B cell (primary cell): Measurements from ENCODE around the gene PBX1. TPM values are rescaled to one million over a fixed set of nuclear protein-coding genes. Genes with fewer than 3 reads are reported as not detected.

Source experiments
- ATAC-seq: fragments of 200-7000 bp; cut with Tn5 transposase; one replicate; pipeline ENCODE4 v1.10.0; 2021; ENCODE audit warnings: low read depth, mild to moderate bottlenecking, moderate number of reproducible peaks, moderate library complexity
- CTCF ChIA-PET: fragments of 350-600 bp; sonication (Branson Sonifier 250); formaldehyde crosslinking; loops from one replicate; lab custom pipeline; 2021; ENCODE audit warnings: antibody characterized with exemption, inconsistent platforms; lab: Charles Lee
- POLR2A ChIA-PET: fragments of 350-600 bp; sonication (Branson Sonifier 250); formaldehyde crosslinking; loops from one replicate; lab custom pipeline; 2021; ENCODE audit warnings: antibody characterized with exemption; lab: Charles Lee
- DNase-seq: peaks from one replicate; pipeline ENCODE4 v3.0.0; 2013
- H2AFZ ChIP-seq: 2 replicates; pipeline ENCODE4 v1.6.1; 2012; ENCODE audit warnings: mild to moderate bottlenecking, low read depth, low read length; ENCODE audit not compliant: insufficient read depth, poor library complexity, severe bottlenecking
- H3K27ac ChIP-seq, 2 donors: 1 replicate in 1 of 2; 2 replicates in 1 of 2; pipeline ENCODE4 v1.5.1; 2012 to 2013; ENCODE audit warnings: low read length in 2 of 2, mild to moderate bottlenecking in 2 of 2, moderate library complexity in 1 of 2
- H3K27me3 ChIP-seq, 4 experiments: fragments of 200-600 bp in 1 of 4; sonication (generic) in 1 of 4; replicated peaks in 1 of 4; 1 replicate in 2 of 4; 2 replicates in 2 of 4; pipeline versions ENCODE4 v1.6.1 to v1.7.0; 2013 to 2016; ENCODE audit warnings: low read length in 3 of 4, mild to moderate bottlenecking in 2 of 4, mixed read lengths in 1 of 4, moderate library complexity in 1 of 4; ENCODE audit not compliant: insufficient read depth in 4 of 4, control insufficient read depth in 3 of 4; ENCODE audit errors: control extremely low read depth in 1 of 4
- H3K36me3 ChIP-seq, 2 experiments: replicated peaks in 1 of 2; 1 replicate in 1 of 2; 2 replicates in 1 of 2; pipeline versions ENCODE4 v1.6.1 to v1.7.1; 2013; ENCODE audit warnings: low read length in 1 of 2; ENCODE audit not compliant: insufficient read depth in 2 of 2, control insufficient read depth in 1 of 2; ENCODE audit errors: control extremely low read depth in 1 of 2, extremely low read depth in 1 of 2
- H3K4me1 ChIP-seq, 2 donors: fragments of 200-600 bp in 1 of 2; sonication (generic) in 1 of 2; 1 replicate in 1 of 2; 2 replicates in 1 of 2; pipeline versions ENCODE4 v1.5.1 to v1.6.1; 2013 to 2017; ENCODE audit warnings: low read length in 2 of 2; ENCODE audit not compliant: control insufficient read depth in 2 of 2, insufficient read depth in 2 of 2
- H3K4me2 ChIP-seq: replicated peaks from 2 replicates; pipeline ENCODE3; 2012; ENCODE audit warnings: mild to moderate bottlenecking, low read depth, low read length; ENCODE audit not compliant: poor library complexity, severe bottlenecking
- H3K4me3 ChIP-seq, 5 experiments: fragments of 200-600 bp in 1 of 5; sonication (generic) in 1 of 5; 1 replicate in 3 of 5; 2 replicates in 2 of 5; pipeline versions ENCODE4 v1.5.1 to v1.7.0; 2011 to 2016; ENCODE audit warnings: low read length in 4 of 5, mild to moderate bottlenecking in 4 of 5, low read depth in 2 of 5, control low read depth in 1 of 5, moderate library complexity in 1 of 5; ENCODE audit not compliant: insufficient read depth in 1 of 5; ENCODE audit errors: control extremely low read depth in 1 of 5, extremely low read depth in 1 of 5
- H3K79me2 ChIP-seq: fragments of 200-600 bp; sonication (generic); one replicate; pipeline ENCODE4 v1.6.0; 2016; ENCODE audit warnings: low read length; ENCODE audit not compliant: control insufficient read depth, insufficient read depth
- H3K9ac ChIP-seq: fragments of 200-600 bp; sonication (generic); 2 replicates; pipeline ENCODE4 v1.6.1; 2017; ENCODE audit warnings: mild to moderate bottlenecking, low read length, moderate library complexity
- H3K9me3 ChIP-seq, 3 donors: one replicate each; pipeline versions ENCODE4 v1.6.1 to v1.7.1; 2013; ENCODE audit warnings: low read length in 2 of 3; ENCODE audit not compliant: control insufficient read depth in 2 of 3, insufficient read depth in 1 of 3; ENCODE audit errors: control extremely low read depth in 1 of 3
- H4K20me1 ChIP-seq: 2 replicates; pipeline ENCODE4 v1.6.0; 2012; ENCODE audit warnings: mild to moderate bottlenecking, low read length; ENCODE audit not compliant: insufficient read depth, control insufficient read depth, poor library complexity, severe bottlenecking
- H3K27ac Mint-ChIP-seq: one replicate; pipeline ENCODE4 v1.8.0; 2021; ENCODE audit warnings: mixed read lengths
- H3K27me3 Mint-ChIP-seq: one replicate; pipeline ENCODE4 v1.8.0; 2021; ENCODE audit warnings: mixed read lengths
- H3K4me1 Mint-ChIP-seq: one replicate; pipeline ENCODE4 v1.8.0; 2021; ENCODE audit warnings: mixed read lengths
- H3K4me3 Mint-ChIP-seq: one replicate; pipeline ENCODE4 v1.8.0; 2021; ENCODE audit warnings: mixed read lengths
- H3K9me3 Mint-ChIP-seq: one replicate; pipeline ENCODE4 v1.8.0; 2022; ENCODE audit warnings: mixed read lengths; ENCODE audit not compliant: insufficient read depth
- CTCF ChIP-seq: fragments of 200-600 bp; IDR thresholded peaks from one replicate; pipeline ENCODE4 v1.8.0; 2022; ENCODE audit warnings: antibody characterized with exemption, mild to moderate bottlenecking
- EZH2 ChIP-seq: IDR thresholded peaks from 2 replicates; pipeline ENCODE4 v1.6.1; 2012; ENCODE audit warnings: borderline replicate concordance, low read depth, mild to moderate bottlenecking, moderate library complexity, low read length; ENCODE audit not compliant: insufficient read depth, poor library complexity, severe bottlenecking
- WGBS: methylation state at CpG from one replicate; pipeline ENCODE4 v1.1.5; 2013; ENCODE audit warnings: missing lambda C conversion rate; ENCODE audit not compliant: insufficient coverage; 5-methylcytosine and 5-hydroxymethylcytosine counted together
- intact Hi-C: fragments of 100-400 bp; cut with micrococcal nuclease; formaldehyde crosslinking; loops from one replicate; pipeline ENCODE4 v1.10.0; 2022
- polyA plus RNA-seq: library from polyadenylated mRNA; depleted of rRNA; stranded (reverse); fragments of >200 nt; gene quantifications from 2 replicates; pipeline ENCODE4 v1.2.3, GENCODE V29; 2012
- total RNA-seq, 2 donors: library from RNA; stranded (reverse); fragments of 120-200 nt in 1 of 2; gene quantifications; 1 replicate in 1 of 2; 2 replicates in 1 of 2; pipeline versions ENCODE4 v1.2.3 to v1.2.4, GENCODE V29; 2013 to 2022

The PBX1 gene
- total and polyA plus RNA-seq, 2 donors (not counting 1 experiment from before 2014, with no cell fraction given) = 0.32 TPM; not detected in 1

DNA sequence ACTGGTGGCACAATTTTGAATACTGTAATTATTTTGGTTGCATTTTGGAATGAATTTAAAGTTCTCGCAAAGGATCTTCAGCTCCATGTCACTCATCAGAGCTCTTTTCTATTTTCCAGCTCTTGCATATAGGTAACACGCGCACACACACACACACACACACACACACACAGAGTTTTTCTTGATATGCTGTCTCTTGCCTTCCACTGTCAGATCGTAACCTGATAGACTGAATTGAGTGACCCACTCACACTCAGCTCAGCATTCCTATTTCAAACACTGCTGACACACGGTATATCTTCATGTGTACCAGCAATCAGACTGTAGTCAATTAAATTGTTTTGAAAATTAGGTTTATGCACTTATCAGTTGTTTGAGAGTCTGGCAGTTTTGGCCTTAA lies 214.1 kb downstream of the PBX1 start:
- H4K20me1 ChIP-seq = no peaks in the 10 kb centered on the region
- no peaks in the 10 kb centered on the region for H3K4me1 Mint-ChIP-seq
- no peak overlapping the region for H3K27ac ChIP-seq
- H3K9me3 ChIP-seq = no peaks in the 10 kb centered on the region
- no peak overlapping the region for H3K4me2 ChIP-seq
- intact Hi-C loops = no loop called here
- 88% methylated on average over 4 of the region's 5 CpGs for WGBS
- no peaks in the 10 kb centered on the region for H3K36me3 ChIP-seq
- H3K79me2 ChIP-seq = no peaks in the 10 kb centered on the region
- ATAC-seq = no peak
- no peaks in the 10 kb centered on the region for H3K4me1 ChIP-seq
- no peak overlapping the region for H3K4me3 ChIP-seq
- no peak overlapping the region for H3K9ac ChIP-seq
- H2AFZ ChIP-seq = no peak overlapping the region
- no peaks in the 10 kb centered on the region for H3K9me3 Mint-ChIP-seq
- ChIA-PET POLR2A (no interaction called here), CTCF (interaction anchor here (4.1 kb wide), 1 partner anchor 14 kb away, joined by 17 read pairs; no protein-coding TSS in a partner anchor)
- TF ChIP-seq CTCF (no peak), EZH2 (no peak)
- H3K27me3 Mint-ChIP-seq = no peaks in the 10 kb centered on the region
- no peak for DNase-seq
- H3K27ac Mint-ChIP-seq = no peak overlapping the region
- no peaks in the 10 kb centered on the region for H3K27me3 ChIP-seq
- no peak overlapping the region for H3K4me3 Mint-ChIP-seq

GRCh38 chr1:164774413-164774812 lies 215.4 kb downstream of the PBX1 start:
- Histone ChIP-seq H3K27me3 (no peaks in the 10 kb centered on the region), H3K4me2 (no peak overlapping the region), H3K27ac (no peak overlapping the region), H3K9ac (no peak overlapping the region), H3K4me3 (no peak overlapping the region), H3K79me2 (no peaks in the 10 kb centered on the region), H3K9me3 (no peaks in the 10 kb centered on the region), H2AFZ (no peak overlapping the region), H3K36me3 (no peaks in the 10 kb centered on the region), H4K20me1 (no peaks in the 10 kb centered on the region), H3K4me1 (no peaks in the 10 kb centered on the region)
- H3K27me3 Mint-ChIP-seq = no peaks in the 10 kb centered on the region
- ChIA-PET POLR2A (no interaction called here), CTCF (interaction anchor here (4.1 kb wide), 1 partner anchor 12 kb away, joined by 17 read pairs; no protein-coding TSS in a partner anchor)
- intact Hi-C loops = no loop called here
- TF ChIP-seq CTCF = no peak
- no peak for TF ChIP-seq EZH2
- no peak for ATAC-seq
- no peaks in the 10 kb centered on the region for H3K4me1 Mint-ChIP-seq
- WGBS = 75% methylated on average over 2 of the region's 4 CpGs
- no peaks in the 10 kb centered on the region for H3K9me3 Mint-ChIP-seq
- DNase-seq = no peak
- no peak overlapping the region for H3K27ac Mint-ChIP-seq
- H3K4me3 Mint-ChIP-seq = no peak overlapping the region
